GM21423 (cell line): Measurements from ENCODE around the gene CRYZL1.
"Not testable (repeated sequence)": the region's sequence is repeated elsewhere in the genome, so short reads cannot be mapped to it uniquely, and the experiment has no call there.

Experiments used
- ATAC-seq: cut with Tn5 transposase; IDR thresholded peaks from one replicate; pipeline ENCODE4 v1.9.1; 2021; ENCODE audit warnings: mild to moderate bottlenecking, moderate library complexity; ENCODE audit not compliant: unreplicated experiment

CRYZL1 gene

DNA sequence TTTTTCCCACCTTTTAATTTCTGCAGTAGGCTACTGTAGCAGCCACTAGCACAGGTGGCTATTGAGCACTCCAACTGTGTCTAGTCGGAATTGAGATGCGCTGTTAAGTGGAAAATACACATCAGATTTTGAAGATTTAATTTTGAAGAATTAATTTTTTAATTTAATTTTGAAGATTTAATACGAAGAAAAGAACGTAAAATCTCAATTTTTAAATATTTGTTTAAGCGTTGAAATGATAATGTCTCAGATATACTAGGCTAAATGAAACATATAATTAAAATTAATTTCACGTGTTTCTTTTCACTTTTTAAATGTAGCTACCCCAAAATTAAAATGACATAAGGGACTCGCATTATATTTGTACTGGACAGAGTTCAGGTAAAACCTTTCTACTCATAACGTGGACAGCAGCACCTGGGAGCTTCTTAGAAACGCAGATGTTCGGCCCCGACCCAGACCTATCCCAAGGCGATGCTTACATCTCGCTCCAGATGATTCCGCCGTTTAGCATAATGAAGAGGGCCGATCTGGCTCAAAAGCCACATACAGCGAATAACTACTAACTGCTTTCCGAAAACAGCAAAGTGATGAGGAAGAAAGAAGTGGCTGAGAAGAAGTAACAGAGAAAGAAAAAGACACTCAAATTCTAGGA, 717 bp downstream of the CRYZL1 start:
- ATAC-seq: no peak

DNA sequence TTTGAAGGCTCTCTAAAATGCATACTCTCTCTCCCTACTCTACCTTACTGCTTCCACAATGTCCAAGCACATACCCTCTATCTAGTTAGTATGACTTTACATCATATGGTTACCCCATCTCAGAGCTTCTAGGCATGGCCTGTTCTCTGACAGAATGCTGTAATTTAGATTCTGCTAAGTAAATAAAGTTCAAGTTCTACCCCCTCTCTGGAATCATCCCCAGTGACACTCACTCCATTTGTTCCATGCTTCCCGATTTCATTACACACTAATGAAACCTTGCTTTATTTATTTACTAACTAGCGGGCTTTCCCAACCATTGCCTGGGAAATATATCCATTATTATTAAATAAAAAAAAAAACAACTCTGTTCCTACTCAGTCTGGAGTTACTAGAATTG, 7.3 kb downstream of the CRYZL1 start:
- no peak for ATAC-seq

- not testable (repeated sequence) for ATAC-seq
Observed at GRCh38 chr21:33626151-33626550, 15.4 kb downstream of the CRYZL1 start.

- no peak for ATAC-seq
Observed at GRCh38 chr21:33622253-33622652, 19.3 kb downstream of the CRYZL1 start.

GRCh38 chr21:33619726-33620125, 21.8 kb downstream of the CRYZL1 start:
- no peak for ATAC-seq

GRCh38 chr21:33618407-33618806, 23.1 kb downstream of the CRYZL1 start:
- no peak for ATAC-seq

DNA sequence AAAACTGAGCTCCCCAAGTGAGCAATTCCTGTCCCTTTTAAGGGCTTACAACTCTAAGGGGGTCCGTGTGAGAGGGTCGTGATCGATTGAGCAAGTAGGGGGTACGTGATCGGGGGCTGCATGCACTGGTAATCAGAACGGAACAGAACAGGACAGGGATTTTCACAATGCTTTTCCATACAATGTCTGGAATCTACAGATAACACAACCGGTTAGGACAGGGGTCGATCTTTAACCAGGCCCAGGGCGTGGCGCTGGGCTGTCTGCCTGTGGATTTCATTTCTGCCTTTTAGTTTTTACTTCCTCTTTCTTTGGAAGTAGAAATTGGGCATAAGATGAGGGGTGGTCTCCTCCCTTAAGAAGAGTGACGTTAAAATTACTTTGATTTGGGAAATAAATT, 24.0 kb downstream of the CRYZL1 start:
- ATAC-seq: not testable (repeated sequence)

DNA sequence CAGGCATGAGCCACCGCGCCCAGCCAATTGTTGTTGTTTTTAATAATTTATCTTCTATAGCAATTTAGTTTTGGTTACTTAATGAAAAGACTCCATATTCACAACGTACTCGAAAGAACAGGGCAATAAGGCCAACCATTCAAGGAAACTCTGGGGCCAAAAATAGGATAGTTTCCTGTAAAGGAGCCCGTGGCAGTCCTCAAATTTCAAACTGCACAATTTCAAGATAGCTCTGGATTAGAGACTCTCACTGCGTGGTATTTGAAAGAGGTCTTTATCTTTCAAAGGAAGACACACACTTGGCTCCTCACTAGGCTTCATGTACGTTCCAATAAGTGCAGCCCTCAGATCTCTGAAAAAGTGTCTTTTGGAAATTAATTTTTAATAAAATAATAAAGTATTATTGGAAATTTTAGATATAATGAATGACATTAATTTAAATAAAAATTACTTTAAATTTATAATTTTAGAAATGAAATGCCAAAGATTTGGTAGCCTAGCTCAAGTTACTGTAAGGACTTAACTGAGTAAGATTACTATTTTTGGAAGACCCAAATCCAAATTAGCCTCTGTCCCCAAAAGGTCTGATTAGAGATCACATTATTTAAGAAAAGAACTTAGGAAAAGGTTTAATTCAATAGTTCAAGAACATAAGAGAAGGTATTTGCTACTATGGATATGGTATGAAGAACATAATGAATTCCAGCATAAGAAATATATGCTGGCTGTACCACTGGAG, 30.4 kb downstream of the CRYZL1 start:
- ATAC-seq: no peak

GRCh38 chr21:33608559-33608958, 33.0 kb downstream of the CRYZL1 start:
- ATAC-seq: no peak

DNA sequence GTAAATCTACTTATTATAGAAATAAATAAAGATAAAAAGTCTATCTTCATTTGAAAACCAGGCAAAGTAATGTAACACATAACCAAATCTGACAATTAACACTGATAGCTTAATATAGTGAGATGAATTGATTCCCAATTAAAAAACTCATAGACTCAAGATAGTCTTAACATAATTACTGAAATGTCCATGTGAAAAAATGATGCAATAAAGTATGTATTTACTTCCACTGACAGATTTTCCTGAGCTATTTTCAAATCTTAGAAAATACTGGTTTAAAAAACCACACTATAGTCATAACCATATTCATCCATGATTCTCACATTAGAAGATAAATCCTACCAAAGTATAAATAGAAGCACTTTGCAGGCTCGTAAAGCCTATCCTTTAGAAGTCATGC, 43.5 kb downstream of the CRYZL1 start:
- ATAC-seq: no peak

DNA sequence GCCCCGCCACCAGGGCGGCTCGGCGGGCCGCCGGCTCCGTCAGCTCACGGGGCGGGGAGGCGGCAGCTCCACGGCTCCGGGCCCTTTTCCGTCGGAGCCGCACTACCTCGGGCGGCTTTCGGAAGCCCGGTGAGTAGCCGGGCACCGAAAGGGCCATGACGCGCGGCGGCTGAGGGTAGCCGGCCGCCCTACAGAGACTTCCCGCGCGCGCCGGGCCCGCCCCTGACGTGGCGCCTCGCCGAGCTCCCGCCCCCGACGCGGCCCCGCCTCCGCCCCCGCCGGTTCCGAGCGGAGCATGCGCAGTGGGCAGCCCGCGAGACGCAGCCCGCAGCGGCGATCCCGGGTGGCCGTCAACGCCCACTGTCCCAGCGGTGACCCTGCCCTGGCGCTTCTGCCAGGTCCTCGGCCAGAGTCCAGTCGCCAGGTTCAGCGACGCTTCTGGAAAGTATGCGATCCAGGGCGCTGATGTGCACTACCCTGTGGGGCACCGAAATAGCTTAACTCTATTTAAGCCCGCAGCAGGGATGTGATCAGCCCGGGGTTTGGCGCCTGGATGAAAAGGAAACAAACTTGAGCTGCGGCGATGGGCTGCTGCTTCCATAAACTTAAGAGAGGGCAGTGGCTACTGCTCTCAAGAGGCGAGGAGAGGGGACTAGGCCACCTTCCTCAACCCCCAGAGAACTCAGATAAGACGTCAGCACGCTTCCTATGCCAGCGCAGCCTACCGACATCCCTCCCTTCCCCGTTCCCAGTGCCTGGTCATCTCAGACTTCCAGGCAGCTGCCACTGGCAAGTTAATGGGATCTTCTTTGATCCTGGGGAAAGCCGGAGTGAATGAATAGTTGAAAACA, 52.8 kb downstream of the CRYZL1 start, which contains the start of gene DONSON:
TSS of gene DONSON (minus strand) at position 200 of the 851 bp plus-strand sequence. CDS start at position 157, 43 bp downstream.
- ATAC-seq: peak; percentile 88

GRCh38 chr21:33587792-33588484, 53.6 kb downstream of the CRYZL1 start:
- no peak for ATAC-seq

DNA sequence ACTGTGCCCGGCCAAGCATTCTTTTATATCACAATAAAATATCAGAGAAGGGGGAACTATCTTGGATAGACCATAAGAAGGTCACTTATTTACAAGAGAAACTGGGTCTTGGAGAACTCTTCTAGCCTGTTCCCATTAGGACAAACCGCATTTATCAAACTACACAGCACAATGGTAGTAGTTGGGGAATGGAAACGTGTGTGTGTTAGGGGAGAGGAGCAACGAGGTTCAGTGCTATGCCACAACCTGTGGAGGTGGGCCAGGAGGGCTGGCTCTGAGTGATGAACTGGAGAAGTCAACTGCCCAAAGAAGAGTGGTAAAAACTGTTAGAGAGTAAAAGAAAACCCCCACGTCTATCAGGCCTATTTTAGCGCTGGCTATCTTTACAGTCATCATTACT, 54.6 kb downstream of the CRYZL1 start:
- ATAC-seq: no peak

- no peak for ATAC-seq
Observed at GRCh38 chr21:33584455-33584854, 57.1 kb downstream of the CRYZL1 start.

- ATAC-seq: no peak
Observed at GRCh38 chr21:33578959-33579542, 62.5 kb downstream of the CRYZL1 start.

- no peak for ATAC-seq
Observed at GRCh38 chr21:33578214-33578613, 63.3 kb downstream of the CRYZL1 start.

- ATAC-seq: not testable (repeated sequence)
Observed at GRCh38 chr21:33576741-33577141, 64.8 kb downstream of the CRYZL1 start.

DNA sequence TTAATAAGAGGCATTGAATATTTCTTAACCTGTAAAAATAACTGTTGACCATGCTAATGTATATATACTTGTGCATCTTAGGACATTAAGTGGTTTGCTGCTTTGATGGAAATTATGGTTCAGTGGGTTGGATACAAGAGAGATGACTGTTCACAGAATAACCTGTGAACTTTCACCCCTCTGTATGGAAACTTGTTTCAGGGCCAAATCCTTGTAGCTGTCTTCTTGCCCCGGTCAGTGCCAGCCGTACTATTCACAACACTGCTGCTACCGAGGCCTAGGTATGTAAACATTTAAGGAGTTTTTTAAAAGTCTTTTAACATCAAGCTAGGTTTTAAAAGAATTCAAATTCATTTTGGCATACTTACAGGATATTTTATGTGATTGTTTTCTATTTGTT, 69.2 kb downstream of the CRYZL1 start:
- ATAC-seq: no peak

DNA sequence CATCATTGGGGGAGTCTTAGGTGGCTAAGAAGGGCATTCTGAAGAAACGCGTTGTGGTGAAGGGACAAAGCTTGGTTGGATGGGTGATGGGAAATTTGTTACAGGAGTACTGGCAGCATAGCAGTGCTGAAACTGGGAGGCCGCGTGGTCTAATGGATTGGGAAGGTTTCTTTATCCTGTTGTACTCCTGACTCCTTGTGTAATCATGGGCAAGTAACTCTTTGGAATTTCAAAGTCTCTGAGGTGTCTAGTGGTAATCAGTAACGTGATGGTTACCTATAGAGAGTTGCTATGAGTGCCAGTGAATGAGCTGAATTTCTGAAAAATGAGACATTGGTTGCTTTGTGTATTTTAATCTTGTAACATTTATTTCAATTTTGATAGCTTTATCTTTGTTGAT, 71.5 kb downstream of the CRYZL1 start:
- ATAC-seq: no peak

DNA sequence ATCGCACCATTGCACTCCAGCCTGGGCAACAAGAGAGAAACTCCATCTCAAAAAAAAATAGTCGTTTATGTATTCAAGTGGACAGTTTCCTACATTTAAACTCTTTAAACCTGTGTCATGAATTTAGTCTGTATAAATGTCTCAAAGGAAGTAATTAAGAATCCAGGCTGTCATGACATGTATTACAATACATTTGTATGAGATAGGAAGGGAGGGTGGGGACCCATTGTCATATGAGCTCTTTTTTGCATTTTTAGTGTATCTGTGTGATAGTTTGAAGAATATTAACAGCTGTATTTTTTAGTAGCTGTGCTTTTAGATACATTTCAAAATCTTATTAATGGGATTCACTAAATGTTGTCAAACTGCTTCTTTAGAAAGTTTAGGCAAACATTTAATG, 73.1 kb downstream of the CRYZL1 start:
- ATAC-seq: no peak

DNA sequence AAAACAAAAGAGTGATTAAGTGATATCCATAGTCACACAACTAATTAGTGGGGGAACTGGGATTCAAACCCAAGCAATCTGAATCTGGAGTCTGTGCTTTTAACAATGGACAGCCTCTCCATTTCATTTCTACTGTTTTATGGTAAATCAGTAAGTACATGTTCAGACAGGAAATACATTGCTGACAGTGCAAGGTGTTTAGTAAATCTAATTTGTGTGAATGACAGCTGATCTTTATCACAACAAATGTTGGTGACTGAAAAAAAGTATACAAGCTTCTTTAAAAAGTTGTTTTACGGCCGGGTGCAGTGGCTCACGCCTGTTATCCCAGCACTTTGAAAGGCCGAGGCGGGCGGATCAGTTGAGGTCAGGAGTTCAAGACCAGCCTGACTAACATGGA, 73.6 kb downstream of the CRYZL1 start:
- ATAC-seq: no peak
